NOMO-1 treated with dmso at 0.1 percent for 144 hours (cell line): ENCODE results near the gene PRSS23.

Experiments
- DNase-seq: peaks from one replicate; lab custom pipeline; 2025; ENCODE audit not compliant: unreplicated experiment; lab: John Stamatoyannopoulos, UW

Gene PRSS23

GRCh38 chr11:86790195-86790725 lies 10.1 kb upstream of the PRSS23 start:
- no peak for DNase-seq

DNA sequence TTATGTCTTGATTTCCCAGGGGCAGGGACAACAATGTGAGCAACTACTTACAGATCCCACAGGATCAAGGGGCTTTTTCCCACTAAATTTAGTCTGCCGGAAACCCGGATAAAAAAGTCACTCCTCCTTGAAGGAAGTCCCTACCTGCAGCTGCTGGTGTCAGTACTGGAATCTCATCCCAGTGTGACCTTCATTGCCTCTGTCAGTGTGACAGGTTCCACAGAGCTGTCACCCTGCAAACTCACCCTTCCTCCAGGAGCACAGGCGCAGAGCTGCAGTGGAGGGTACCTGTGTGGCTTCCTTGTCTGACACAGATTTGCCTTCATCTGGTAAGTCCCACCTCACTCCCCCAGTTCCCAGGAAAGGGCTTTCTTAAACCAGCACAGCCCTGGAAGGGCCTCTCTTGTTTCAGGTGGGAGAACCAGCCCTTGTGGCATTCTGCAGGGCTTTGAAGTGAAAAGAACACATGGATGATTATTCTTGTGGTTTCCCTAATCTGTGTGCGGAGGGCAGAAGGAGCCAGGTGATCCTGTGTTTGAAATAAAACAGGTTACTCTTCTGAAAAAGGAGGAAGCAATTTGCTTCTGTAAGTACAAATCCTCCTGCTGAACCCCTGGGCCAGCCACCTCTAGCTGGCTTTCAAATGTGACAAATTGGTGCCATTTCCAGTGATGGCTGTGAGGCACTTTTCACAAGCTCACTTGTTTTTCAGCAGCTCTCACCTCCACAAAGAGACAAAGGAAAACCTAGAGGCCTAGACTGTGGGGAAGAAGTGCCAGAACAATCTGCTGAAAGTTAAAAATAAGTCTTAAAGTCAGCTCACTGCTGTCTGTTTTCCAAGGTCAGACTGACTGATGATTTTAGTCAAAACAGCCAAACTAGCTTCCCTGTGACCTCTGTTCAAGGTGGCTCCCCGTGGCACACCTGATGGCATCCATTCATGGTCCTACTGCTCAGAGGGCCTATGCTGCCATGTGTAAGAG lies 9.2 kb upstream of the PRSS23 start:
- no peak for DNase-seq

DNA sequence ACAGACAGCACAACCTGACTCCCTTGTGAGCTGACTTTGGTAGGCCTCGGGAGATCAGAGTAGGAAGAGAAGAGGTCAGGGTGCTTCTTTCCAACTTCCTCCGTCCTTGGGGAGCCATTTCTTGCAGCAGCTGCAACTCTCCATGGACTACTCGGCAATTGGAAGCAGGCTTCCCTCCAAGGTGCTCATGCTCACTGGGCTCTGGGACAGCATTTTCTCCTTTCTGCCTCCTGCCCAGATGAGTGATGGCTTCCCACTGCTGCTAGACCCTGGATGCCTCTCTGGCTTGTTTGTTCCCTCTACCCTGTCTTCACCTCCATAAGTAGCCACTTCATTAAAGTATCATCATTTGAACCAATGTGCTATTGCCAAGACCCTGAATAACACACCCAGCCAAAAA lies 8.2 kb upstream of the PRSS23 start:
- DNase-seq, result no peak

- no peak for DNase-seq
Observed at GRCh38 chr11:86793307-86793706, 7.0 kb upstream of the PRSS23 start.

- no peak for DNase-seq
Observed at GRCh38 chr11:86795511-86795910, 4.8 kb upstream of the PRSS23 start.

DNA sequence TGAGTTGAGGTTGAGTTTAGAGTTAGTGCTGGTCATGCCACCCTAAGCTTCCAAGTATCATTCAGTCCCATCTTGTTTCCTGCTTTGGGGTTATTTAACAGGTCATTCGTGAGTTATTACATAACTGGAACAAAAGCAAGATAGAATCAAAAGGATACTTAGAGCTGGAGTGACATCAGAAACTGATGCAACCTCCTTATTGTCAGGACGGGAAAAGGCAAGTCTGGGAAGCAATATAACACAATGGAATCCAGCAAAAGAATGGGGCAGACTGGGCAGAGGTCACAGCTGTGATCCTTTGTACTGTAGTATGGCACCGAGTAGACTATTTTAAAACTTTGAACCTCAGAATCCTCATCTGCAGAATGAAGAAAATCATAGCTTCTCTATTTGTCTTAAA lies 4.4 kb upstream of the PRSS23 start:
- DNase-seq, result no peak

DNA sequence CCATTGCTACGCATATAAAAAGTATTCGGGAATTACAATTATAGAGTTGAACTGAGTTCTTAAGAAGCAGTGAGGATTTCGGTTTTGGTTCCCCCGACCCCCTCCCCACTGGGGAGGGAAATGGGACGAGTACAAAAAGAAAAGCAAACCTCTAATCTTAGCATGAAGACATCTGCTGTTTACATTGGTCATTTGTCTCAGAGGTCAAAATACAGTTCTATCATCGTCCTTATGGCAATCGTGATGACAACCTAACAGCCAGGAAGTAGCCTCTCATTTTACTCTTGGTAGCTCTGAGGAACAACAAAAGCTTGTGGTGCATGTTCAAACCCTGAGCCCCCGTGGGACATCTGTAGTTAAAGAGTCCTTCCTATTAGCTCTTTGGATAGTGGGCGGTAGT lies 3.2 kb upstream of the PRSS23 start:
- DNase-seq, result no peak

- no peak for DNase-seq
Observed at GRCh38 chr11:86798988-86799387, 1.4 kb upstream of the PRSS23 start.

DNA sequence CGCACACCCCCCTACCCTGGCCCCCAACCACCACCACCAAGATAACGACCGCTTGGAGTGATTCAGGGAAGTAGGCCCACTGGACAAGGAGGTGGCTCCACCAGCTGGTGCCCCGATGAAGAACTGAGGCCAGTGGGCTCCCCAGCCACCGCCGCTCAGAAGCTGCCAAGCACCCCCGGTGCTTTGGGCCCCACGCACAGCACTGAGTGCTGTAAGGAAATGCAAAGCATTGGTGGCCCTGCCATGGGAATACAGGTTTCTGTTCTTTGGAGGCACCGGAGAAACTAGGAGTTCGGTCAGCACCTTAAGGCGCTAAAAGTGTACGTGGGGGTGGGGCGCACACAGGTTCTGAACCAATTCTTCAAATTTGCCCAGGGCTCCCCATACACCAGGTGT lies 664 bp upstream of the PRSS23 start:
- no peak for DNase-seq

DNA sequence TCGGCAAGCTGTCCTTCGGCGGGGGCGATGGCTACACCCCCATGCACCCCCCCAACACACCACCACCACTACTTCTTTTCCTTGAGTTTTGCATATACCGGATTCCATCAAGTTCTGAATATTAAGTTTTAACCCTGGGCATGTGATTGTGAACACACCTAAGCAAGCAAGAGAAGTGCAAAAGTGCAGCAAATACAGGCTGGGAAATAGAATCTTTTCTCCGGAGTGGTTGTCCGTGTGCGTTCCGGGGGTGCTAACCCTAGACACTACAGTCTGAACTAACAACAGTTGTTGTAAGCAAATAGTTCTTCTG lies 574 bp downstream of the PRSS23 start:
- no peak for DNase-seq

GRCh38 chr11:86801364-86801763 lies 1.0 kb downstream of the PRSS23 start:
- no peak for DNase-seq

- DNase-seq, result no peak
Observed at GRCh38 chr11:86802146-86802545, 1.8 kb downstream of the PRSS23 start.

GRCh38 chr11:86802601-86803051 lies 2.3 kb downstream of the PRSS23 start:
- no peak for DNase-seq

GRCh38 chr11:86803136-86804045 lies 3.0 kb downstream of the PRSS23 start:
- DNase-seq, result no peak

DNA sequence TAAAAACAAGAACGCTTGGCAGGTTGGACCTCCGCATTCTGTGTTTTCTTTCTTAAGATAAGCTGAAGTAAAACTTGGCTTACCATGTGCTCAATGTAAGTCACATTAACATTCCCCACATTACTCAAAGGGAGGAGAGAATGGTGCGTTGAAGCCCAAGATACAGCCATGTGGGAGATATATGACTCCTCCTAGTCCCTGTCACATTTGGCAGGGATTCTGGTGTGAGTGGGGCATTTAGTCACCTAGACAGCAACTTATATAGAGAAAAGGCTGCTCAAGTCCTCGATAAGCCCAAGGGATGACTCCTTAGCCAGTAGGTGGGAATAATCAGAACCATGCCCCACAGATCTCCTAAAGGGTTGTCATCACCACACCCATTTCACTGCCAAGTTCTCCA lies 4.6 kb downstream of the PRSS23 start:
- no peak for DNase-seq

GRCh38 chr11:86805873-86806310 lies 5.5 kb downstream of the PRSS23 start:
- peak; percentile 17 for DNase-seq

- no peak for DNase-seq
Observed at GRCh38 chr11:86806903-86807302, 6.6 kb downstream of the PRSS23 start.

DNA sequence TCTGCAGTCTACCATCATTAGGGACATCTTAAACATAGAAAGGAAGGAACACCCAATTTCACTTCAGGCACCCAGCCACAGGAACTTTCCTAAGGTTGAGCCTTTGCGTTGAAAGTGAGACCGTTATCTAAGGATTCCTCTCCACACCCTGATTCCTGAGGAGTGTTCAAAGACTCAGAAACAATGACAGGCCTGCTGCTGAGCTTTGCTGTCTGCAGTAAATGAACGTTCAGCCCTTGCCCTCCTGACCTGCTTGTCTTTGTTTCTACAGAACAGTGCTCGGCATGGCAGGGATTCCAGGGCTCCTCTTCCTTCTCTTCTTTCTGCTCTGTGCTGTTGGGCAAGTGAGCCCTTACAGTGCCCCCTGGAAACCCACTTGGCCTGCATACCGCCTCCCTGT lies 7.0 kb downstream of the PRSS23 start:
- DNase-seq, result no peak

- no peak for DNase-seq
Observed at GRCh38 chr11:86809561-86809960, 9.2 kb downstream of the PRSS23 start.

DNA sequence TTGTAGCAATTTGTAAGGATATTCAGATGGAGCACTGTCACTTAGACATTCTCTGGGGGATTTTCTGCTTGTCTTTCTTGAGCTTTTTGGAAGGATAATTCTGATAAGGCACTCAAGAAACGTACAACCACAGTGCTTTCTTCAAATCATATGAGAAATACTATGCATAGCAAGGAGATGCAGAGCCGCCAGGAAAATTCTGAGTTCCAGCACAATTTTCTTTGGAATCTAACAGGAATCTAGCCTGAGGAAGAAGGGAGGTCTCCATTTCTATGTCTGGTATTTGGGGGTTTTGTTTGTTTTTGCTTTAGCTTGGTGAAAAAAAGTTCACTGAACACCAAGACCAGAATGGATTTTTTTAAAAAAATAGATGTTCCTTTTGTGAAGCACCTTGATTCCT lies 9.9 kb downstream of the PRSS23 start:
- DNase-seq, result no peak

GRCh38 chr11:86811637-86812321 lies 11.4 kb downstream of the PRSS23 start:
- no peak for DNase-seq
